DOHH2 (cell line): Measurements from ENCODE around the gene RENBP.

Experiments used
- EZH2phosphoT487 ChIP-seq: fragments of 200-600 bp; sonication (generic); IDR thresholded peaks from 2 replicates; pipeline ENCODE4 v1.6.1; 2017; ENCODE audit warnings: borderline replicate concordance, mild to moderate bottlenecking, antibody characterized with exemption, low read length, moderate library complexity, mixed read lengths
- TF ChIP-seq, protein P1 (sequence below): fragments of 200-600 bp; sonication (generic); IDR thresholded peaks from one replicate; pipeline ENCODE4 v1.5.1; 2014; ENCODE audit warnings: antibody characterized with exemption, mild to moderate bottlenecking, low read depth, low read length; ENCODE audit not compliant: poor library complexity, severe bottlenecking

DNA sequence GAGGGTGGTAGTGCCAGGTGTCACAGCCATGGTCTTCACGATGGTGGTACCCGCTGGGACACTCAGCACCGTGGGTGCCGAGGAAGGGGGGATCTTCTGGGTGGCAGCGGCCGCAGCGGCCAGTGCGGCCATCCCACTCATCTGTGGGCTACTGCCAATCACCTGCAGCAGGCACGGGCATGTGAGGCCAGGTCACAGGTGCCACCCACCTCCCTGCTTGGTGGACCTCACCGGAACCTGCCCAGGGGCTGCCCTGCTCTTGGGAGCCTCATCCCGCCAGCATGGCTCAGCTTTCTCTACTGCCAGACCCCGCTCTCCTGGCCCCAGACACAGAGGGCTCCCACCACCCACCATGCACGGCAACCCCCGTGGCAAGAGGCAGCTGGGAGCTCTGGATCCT lies 14.2 kb upstream of the RENBP start:
- TF ChIP-seq, protein P1, sequence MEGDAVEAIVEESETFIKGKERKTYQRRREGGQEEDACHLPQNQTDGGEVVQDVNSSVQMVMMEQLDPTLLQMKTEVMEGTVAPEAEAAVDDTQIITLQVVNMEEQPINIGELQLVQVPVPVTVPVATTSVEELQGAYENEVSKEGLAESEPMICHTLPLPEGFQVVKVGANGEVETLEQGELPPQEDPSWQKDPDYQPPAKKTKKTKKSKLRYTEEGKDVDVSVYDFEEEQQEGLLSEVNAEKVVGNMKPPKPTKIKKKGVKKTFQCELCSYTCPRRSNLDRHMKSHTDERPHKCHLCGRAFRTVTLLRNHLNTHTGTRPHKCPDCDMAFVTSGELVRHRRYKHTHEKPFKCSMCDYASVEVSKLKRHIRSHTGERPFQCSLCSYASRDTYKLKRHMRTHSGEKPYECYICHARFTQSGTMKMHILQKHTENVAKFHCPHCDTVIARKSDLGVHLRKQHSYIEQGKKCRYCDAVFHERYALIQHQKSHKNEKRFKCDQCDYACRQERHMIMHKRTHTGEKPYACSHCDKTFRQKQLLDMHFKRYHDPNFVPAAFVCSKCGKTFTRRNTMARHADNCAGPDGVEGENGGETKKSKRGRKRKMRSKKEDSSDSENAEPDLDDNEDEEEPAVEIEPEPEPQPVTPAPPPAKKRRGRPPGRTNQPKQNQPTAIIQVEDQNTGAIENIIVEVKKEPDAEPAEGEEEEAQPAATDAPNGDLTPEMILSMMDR, result no peak
- TF ChIP-seq EZH2phosphoT487, result no peak
